Activated CD4-positive, alpha-beta T cell treated with anti-CD3 and anti-CD28 coated beads, Interleukin-2, Interleukin-6, amounts not matched to agents 100 ng/mL and 50 ng/mL, durations not matched to agents 16 hours and 8 hours (primary cell): ENCODE data around the gene TBC1D5.
"Not testable (repeated sequence)": the region's sequence is repeated elsewhere in the genome, so short reads cannot be mapped to it uniquely, and the experiment has no call there.

Experiments used
- DNase-seq: peaks from one replicate; pipeline ENCODE4 v3.0.0-alpha.2; 2020

Gene TBC1D5

GRCh38 chr3:17640466-17640865, 102.0 kb downstream of the TBC1D5 start:
- DNase-seq = peak; percentile 7

DNA sequence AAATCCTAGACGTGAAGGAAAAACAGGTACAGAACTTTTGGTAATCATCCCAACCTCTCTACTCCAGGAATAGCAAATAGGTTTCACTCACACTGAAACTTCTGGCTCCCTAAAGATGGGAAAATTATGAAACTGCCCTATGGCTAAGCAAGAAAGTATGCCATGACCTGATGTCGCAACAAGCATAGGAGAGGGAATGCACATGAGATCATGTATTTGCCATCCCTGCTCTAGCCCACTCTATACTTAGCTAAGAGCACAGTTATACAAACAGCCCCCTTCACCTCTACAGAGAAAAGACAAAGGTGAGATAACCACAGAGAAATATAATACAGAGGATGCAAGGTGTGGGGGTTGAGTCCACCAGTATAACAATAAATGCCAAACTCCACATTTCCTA, 102.7 kb downstream of the TBC1D5 start:
- no peak for DNase-seq

GRCh38 chr3:17639257-17639656, 103.2 kb downstream of the TBC1D5 start:
- DNase-seq = no peak

- DNase-seq = no peak
These were observed 104.1 kb downstream of the TBC1D5 start for GRCh38 chr3:17638356-17638755.

GRCh38 chr3:17635675-17636074, 106.8 kb downstream of the TBC1D5 start:
- DNase-seq = not testable (repeated sequence)

GRCh38 chr3:17634964-17635363, 107.5 kb downstream of the TBC1D5 start:
- no peak for DNase-seq

DNA sequence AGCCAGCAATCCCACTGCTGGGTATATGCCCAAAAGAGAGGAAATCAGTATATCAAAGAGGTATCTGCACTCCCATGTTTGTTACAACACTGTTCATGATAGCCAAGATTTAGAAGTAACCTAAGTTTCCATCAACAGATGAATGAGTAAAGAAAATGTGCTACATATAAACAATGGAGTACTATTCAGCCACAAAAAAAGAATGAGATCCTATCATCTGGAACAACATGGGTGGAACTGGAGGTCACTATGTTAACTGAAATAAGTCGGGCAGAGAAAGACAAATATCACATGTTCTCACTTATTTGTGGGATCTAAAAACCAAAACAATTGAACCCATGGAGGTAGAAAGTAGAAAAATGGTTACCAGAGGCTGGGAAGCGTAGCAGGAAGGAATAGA, 108.2 kb downstream of the TBC1D5 start:
- no peak for DNase-seq

- peak; percentile 41 for DNase-seq
These were observed 109.9 kb downstream of the TBC1D5 start for GRCh38 chr3:17632401-17633100.

DNA sequence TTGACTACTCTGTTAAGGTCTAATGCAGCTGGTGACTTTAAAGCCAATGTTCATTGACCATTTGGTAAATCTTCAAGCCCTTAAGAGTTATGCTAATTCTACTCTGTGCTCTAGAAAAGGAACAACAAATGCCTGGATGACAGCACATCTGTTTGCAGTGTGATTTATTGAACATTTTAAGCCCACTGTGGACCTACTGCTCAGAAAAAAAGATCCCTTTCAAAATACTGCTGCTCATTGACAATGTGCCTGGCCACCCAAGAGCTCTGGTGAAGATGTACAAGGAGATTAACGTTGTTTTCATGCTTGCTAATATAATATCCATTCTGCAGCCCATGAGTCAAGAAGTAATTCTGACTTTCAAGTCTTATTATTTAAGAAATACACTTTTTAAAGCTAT, 110.8 kb downstream of the TBC1D5 start:
- DNase-seq = no peak

GRCh38 chr3:17629400-17629799, 113.0 kb downstream of the TBC1D5 start:
- DNase-seq = no peak

GRCh38 chr3:17626395-17626794, 116.0 kb downstream of the TBC1D5 start:
- no peak for DNase-seq

- DNase-seq = no peak
These were observed 117.3 kb downstream of the TBC1D5 start for GRCh38 chr3:17625133-17625532.

DNA sequence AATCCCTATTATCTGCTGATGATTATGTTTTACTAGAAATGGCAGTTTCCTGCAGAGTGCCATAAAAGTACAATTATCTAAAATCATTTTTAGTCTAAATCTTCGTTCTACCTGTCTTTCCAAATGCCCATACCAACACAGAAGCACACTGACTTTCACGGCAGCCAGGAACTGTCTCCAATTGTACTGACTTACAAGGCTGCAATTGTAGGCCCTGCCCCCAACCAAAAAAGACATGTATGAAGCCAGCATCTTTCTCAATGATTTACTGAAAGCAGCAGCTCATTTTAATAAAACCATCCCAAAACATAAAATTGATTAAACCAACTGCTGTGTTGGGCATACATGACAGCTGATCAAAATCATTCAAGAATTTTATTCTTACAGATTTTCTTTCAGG, 119.0 kb downstream of the TBC1D5 start:
- DNase-seq = no peak

DNA sequence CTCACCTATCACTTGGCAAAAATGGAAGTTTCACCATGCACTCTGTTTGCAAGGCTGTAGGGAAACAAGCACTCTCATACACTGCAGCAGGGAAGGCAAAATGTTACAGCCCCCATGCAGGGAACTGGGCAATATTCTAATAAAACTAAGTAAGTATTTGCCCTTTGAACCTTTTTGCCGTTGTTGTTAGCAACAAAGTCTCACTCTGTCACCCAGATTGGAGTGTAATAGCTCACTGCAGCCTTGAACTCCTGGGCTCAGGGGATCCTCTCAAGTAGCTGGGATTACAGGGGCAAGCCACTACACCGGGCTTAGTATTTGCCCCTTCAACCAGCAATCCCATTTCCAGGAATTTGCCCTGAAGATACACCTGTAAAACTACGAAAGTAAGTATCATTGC, 122.5 kb downstream of the TBC1D5 start:
- DNase-seq = no peak

GRCh38 chr3:17613017-17613416, 129.4 kb downstream of the TBC1D5 start:
- DNase-seq = not testable (repeated sequence)

DNA sequence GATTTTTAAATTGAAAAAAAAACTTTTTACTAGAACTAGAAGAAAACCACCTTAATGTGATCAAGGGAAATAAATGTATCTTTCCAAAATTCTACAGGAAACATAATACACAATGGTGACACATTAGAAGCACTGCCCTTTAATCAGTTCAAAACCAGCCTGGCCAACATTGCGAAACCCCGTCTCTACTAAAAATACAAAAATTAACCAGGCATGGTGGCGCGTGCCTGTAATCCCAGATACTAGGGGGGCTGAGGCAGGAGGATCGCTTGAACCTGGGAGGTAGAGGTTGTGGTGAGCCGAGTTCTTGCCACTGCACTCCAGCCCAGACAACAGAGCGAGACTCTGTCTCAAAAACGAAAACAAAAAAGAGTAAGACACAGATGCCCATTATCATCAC, 134.5 kb downstream of the TBC1D5 start:
- DNase-seq = no peak

DNA sequence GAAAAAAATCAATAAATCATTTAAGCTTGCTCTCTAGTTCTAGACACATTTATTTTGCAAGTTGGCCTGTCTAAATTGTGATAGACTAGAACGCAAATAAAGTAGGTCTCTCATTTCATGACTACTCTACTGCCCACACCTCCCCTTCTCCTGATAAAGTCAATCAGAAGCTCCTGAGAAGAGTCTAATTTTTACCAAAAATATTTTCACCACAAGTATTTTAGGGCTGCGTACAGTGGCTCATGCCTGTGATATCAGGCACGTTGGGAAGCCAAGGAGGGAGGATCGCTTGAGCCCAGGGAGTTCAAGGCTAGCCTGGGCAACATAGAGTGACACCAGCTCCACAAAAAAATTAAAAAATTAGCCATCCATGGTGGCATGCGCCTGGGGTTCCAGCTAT, 136.5 kb downstream of the TBC1D5 start:
- no peak for DNase-seq

GRCh38 chr3:17605032-17605431, 137.4 kb downstream of the TBC1D5 start:
- peak; percentile 32 for DNase-seq

DNA sequence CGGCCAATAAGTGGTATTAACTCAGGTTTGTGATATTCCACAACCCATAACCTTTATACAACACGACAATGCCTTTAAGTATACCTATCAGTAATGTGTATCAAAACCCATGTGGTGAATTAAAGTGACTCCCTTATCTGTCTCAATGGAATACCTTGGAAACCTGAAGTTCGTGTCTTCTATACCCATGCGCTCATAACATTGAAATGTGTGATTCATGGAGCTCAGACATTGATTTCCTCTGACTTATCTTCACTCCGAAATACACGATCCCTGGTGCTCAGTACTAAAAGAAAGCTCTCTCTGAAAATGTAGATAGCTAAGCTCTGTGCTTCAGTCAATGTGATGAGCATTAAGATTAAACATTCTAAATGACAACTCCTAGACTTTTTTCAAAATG, 140.3 kb downstream of the TBC1D5 start:
- no peak for DNase-seq

GRCh38 chr3:17592956-17593355, 149.5 kb downstream of the TBC1D5 start:
- no peak for DNase-seq

GRCh38 chr3:17590465-17590864, 152.0 kb downstream of the TBC1D5 start:
- DNase-seq = no peak

DNA sequence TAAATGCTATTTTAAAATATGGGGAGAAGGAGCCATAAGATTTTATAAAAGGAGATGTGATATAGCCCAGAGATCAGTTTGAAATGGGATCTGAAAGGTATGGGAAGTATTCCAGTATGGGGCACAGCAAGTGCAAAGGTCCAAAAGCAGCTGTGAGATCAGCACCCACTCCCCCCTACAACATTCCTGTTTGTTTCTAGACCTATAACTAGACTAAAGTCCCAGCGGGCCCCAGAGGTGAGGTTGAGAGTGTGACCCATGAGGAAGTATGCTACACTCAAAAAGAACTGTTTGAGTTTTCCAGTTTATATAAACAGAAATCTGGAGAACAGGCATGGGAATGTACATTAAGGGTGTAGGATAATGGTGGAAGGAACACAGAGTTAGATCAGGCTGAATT, 152.5 kb downstream of the TBC1D5 start:
- DNase-seq = no peak

DNA sequence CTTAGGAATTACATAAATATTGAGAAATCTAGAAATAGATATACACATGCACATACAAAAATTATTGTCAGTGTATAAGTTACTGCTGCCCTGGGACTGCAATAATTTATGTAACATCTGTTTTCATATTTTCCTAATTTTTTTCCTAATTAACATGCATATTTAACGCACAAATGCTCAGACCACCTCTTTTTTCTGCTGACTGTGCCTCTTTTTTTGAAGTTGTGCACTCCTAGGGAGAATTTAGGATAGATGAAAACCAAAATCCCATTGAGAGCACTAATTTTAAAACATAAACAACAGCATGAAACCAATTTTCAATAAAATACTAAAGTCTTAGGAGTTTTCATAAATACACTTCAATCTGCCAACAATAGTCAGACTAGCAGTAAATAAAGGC, 154.0 kb downstream of the TBC1D5 start:
- DNase-seq = no peak

DNA sequence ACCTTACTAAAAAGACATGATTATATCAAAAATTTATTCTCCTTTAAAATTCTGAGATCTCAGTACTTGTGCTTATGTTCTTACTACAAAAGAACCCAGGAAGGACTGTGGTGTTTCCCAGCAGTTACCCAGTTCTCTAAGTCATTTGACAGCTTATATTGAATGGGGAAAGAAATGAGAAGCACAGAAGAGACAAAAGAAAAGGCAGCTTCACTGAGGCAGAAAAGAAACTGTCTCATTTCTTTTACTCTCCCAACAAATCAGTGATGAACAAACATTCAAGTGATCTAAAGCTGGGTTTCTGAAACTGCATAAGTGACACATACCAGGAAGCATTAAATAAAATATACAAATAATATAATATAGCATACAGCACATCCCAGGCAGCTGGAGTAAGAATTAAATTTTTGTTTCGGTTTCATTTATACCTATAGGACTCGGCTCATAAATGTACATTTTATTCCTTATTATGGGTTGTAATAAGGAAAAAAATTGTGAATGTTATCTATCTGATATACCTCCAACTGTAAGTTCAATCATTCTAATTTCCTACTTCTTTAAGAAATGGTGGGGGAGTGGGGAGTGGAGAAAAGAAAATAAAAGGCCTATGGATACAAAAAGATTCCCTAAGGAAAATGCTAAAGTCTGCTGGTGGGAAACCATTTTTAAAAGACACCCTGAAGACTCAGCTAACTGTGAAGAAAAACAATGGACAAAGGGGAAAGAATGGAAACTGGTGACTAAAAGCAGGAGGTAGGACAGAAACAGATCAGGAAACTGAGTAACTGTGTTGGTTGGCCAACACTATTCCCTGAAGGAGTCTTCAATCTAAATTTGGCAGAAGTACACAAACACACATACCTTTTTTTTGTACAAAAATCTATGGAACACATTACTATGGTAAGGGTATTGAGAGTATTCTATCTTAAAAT, 156.8 kb downstream of the TBC1D5 start:
- no peak for DNase-seq
